Panc1 (cell line): ENCODE data around the gene SNRPA1. TPM values are rescaled to one million over a fixed set of nuclear protein-coding genes. Genes with fewer than 3 reads are reported as not detected.
A peak's percentile ranks its signal among the peaks of the same experiment; 100 is the strongest.

Experiments used
- ATAC-seq: fragments of 200-7000 bp; cut with Tn5 transposase; 2 replicates; pipeline ENCODE4 v1.9.1; 2020; ENCODE audit warnings: mild to moderate bottlenecking, moderate library complexity
- BruUV-seq: library from RNA; stranded (reverse); fragments of 400-500 nt; replicated peaks from 2 replicates; lab custom pipeline; 2021; lab: Mats Ljungman, UMichigan
- CTCF ChIA-PET: fragments of 300-600 bp; sonication (Branson Sonifier 250); formaldehyde crosslinking; loops from one replicate; lab custom pipeline; 2022; ENCODE audit warnings: antibody characterized with exemption; lab: Charles Lee
- POLR2A ChIA-PET: fragments of 300-600 bp; sonication (Branson Sonifier 250); formaldehyde crosslinking; loops from one replicate; lab custom pipeline; 2022; ENCODE audit warnings: antibody characterized with exemption; lab: Charles Lee
- DNase-seq: peaks from one replicate; pipeline ENCODE4 v3.0.0-alpha.2; 2010; ENCODE audit warnings: low read depth, low spot score
- H3K27ac ChIP-seq: 2 replicates; pipeline ENCODE4 v1.5.1; 2011; ENCODE audit warnings: mild to moderate bottlenecking, low read length, inconsistent platforms
- H3K27me3 ChIP-seq: fragments of 200-500 bp; sonication (Bioruptor generic); 2 replicates; pipeline ENCODE4 v1.6.0; 2014; ENCODE audit warnings: low read length, inconsistent platforms; ENCODE audit not compliant: control insufficient read depth, insufficient read depth
- H3K36me3 ChIP-seq: fragments of 200-500 bp; sonication (Bioruptor generic); 2 replicates; pipeline ENCODE4 v1.5.1; 2014; ENCODE audit warnings: inconsistent platforms, mild to moderate bottlenecking, low read length, moderate library complexity; ENCODE audit not compliant: control insufficient read depth, insufficient read depth
- H3K4me1 ChIP-seq: 2 replicates; pipeline ENCODE4 v1.5.1; 2011; ENCODE audit warnings: inconsistent platforms, mild to moderate bottlenecking, low read length, moderate library complexity; ENCODE audit not compliant: control insufficient read depth, insufficient read depth
- H3K4me3 ChIP-seq, 2 experiments: 2 replicates each; pipeline ENCODE4 v1.5.1; 2011 to 2012; ENCODE audit warnings: low read depth in 2 of 2, low read length in 2 of 2, mild to moderate bottlenecking in 2 of 2, inconsistent platforms in 1 of 2, moderate library complexity in 1 of 2
- H3K9me3 ChIP-seq: fragments of 200-500 bp; sonication (Bioruptor generic); 2 replicates; pipeline ENCODE4 v1.5.1; 2014; ENCODE audit warnings: low read depth, mild to moderate bottlenecking, inconsistent platforms, low read length, moderate library complexity; ENCODE audit not compliant: control insufficient read depth, insufficient read depth
- CTCF ChIP-seq: fragments of 450-650 bp; IDR thresholded peaks from 2 replicates; pipeline ENCODE4 v1.5.1; 2017; ENCODE audit warnings: mild to moderate bottlenecking
- POLR2AphosphoS5 ChIP-seq: IDR thresholded peaks from 2 replicates; pipeline ENCODE4 v1.6.1; 2012; ENCODE audit warnings: mild to moderate bottlenecking, low read depth, low read length, moderate library complexity
- REST ChIP-seq, 2 experiments: IDR thresholded peaks; 2 replicates each; pipeline ENCODE4 v1.6.1; 2011 to 2012; ENCODE audit warnings: low read depth in 2 of 2, control low read depth in 1 of 2, low read length in 1 of 2, mild to moderate bottlenecking in 1 of 2, moderate library complexity in 1 of 2; ENCODE audit not compliant: insufficient read depth in 1 of 2
- SIN3A ChIP-seq: IDR thresholded peaks from 2 replicates; pipeline ENCODE4 v1.6.1; 2012; ENCODE audit warnings: low read depth, mild to moderate bottlenecking, low read length, moderate library complexity, borderline replicate concordance; ENCODE audit not compliant: insufficient read depth
- TCF7L2 ChIP-seq: IDR thresholded peaks from 2 replicates; pipeline ENCODE4 v1.6.1; 2011; ENCODE audit warnings: mild to moderate bottlenecking, low read depth, low read length, inconsistent platforms
- in situ Hi-C: cut with HindIII; loops from 2 replicates; pipeline ENCODE4 v1.10.0; 2016; ENCODE audit warnings: low sequenced_read_pairs, low pct_unique_long_range_greater_than_20kb
- intact Hi-C: fragments of 100-400 bp; cut with micrococcal nuclease; formaldehyde crosslinking; loops from one replicate; pipeline ENCODE4 v1.10.0; 2022; ENCODE audit not compliant: unreplicated experiment
- total RNA-seq: library from RNA; stranded (reverse); gene quantifications from one replicate; pipeline ENCODE4 v1.2.1, GENCODE V29; 2021; ENCODE audit not compliant: unreplicated experiment

The SNRPA1 gene
- total RNA-seq, 1 experiment from 2014 or later = 98.0 TPM

- no TSS peak for BruUV-seq
- Histone ChIP-seq H3K4me3 (peak overlapping the region in 1 of 2 experiments; percentile 12; a peak in 1 of 4 replicates), H3K27ac (no peak overlapping the region), H3K9me3 (no peaks in the 10 kb centered on the region), H3K36me3 (no peaks in the 10 kb centered on the region), H3K27me3 (no peaks in the 10 kb centered on the region), H3K4me1 (peaks cover 14% of the 10 kb centered on the region)
- DNase-seq (peak; percentile 38), ATAC-seq (peak; percentile 85)
- TF ChIP-seq CTCF (peak; percentile 84), POLR2AphosphoS5 (no peak), REST (IDR thresholded peaks at IDR 0.05; ENCODE audit: insufficient read depth in 1 of 2, low read depth in 2 of 2, low read length in 1 of 2) (no peak)
- in situ Hi-C loops (no loop called here), intact Hi-C loops (loop anchor here (1.0 to 10.0 kb wide), 3 partner anchors 169 to 344 kb away; partner anchors contain the start of gene LRRK1)
- POLR2A ChIA-PET = no interaction called here
- CTCF ChIA-PET = interaction anchor here (0.7 to 1.4 kb wide), 6 partner anchors 59 to 1995 kb away, joined by 3 to 5 read pairs (median 4); no protein-coding TSS in a partner anchor
Measured at GRCh38 chr15:101258238-101259144, 36.6 kb downstream of the SNRPA1 start.

GRCh38 chr15:101256757-101257156, 38.3 kb downstream of the SNRPA1 start:
- in situ Hi-C loops = no loop called here
- Histone ChIP-seq H3K27ac (no peak overlapping the region), H3K36me3 (no peaks in the 10 kb centered on the region; the same call in 1 of the 2 replicates), H3K9me3 (no peaks in the 10 kb centered on the region), H3K4me3 (no peak overlapping the region), H3K4me1 (peaks cover 22% of the 10 kb centered on the region), H3K27me3 (no peaks in the 10 kb centered on the region)
- ChIA-PET POLR2A (no interaction called here), CTCF (no interaction called here)
- no peak for DNase-seq
- no peak for TF ChIP-seq POLR2AphosphoS5
- TF ChIP-seq TCF7L2 = no peak
- peak; percentile 62 for TF ChIP-seq CTCF
- TF ChIP-seq SIN3A = no peak
- TF ChIP-seq REST (IDR thresholded peaks at IDR 0.05; ENCODE audit: insufficient read depth in 1 of 2, low read depth in 2 of 2, low read length in 1 of 2) = no peak
- intact Hi-C loops = loop anchor here (10.0 kb wide), 1 partner anchor 342 kb away; the partner anchor contains the start of gene LRRK1
- ATAC-seq = no peak
- no TSS peak for BruUV-seq
